Measurements from ENCODE around the gene DBF4. TPM values are rescaled to one million over a fixed set of nuclear protein-coding genes. Genes with fewer than 3 reads are reported as not detected.

The DBF4 gene
- total and polyA plus RNA-seq, 2 of the 13 experiments (the other 11 are each of a cell fraction or from before 2014, with no cell fraction given): 5.0 to 64.4 TPM

GRCh38 chr7:87933953-87934698 lies 57.8 kb downstream of the DBF4 start, which contains the start of gene ADAM22 (continued):
- no peak for TF ChIP-seq HBP1 (CRISPR knock-in tag; IDR thresholded peaks at IDR 0.05; ENCODE audit: low read depth)
- TF ChIP-seq PBX3 (CRISPR knock-in tag; IDR thresholded peaks at IDR 0.05; ENCODE audit: borderline replicate concordance): 0 out of 2 replicates have a peak, but pooled peaks have one; percentile 65
- TF ChIP-seq ZNF512B (CRISPR knock-in tag; IDR thresholded peaks at IDR 0.05; ENCODE audit: borderline replicate concordance): 0 out of 2 replicates have a peak, but pooled peaks have one; percentile 23

- in situ Hi-C loops (cut with HindIII; ENCODE audit: extremely low pct_ligation_motif_present, low pct_unique_long_range_greater_than_20kb): no loop called here
- POLR2A ChIA-PET: no interaction called here
- TF ChIP-seq ZGPAT (CRISPR knock-in tag; IDR thresholded peaks at IDR 0.05): no peak
- no peak for TF ChIP-seq IRF9 (CRISPR knock-in tag; IDR thresholded peaks at IDR 0.05; ENCODE audit: borderline replicate concordance)
- TF ChIP-seq SIN3B (IDR thresholded peaks at IDR 0.05; ENCODE audit: low read length): no peak
- no peak for TF ChIP-seq SNRNP70 (IDR thresholded peaks at IDR 0.05; ENCODE audit: low read depth, low read length)
- TF ChIP-seq HIVEP1 (CRISPR knock-in tag; IDR thresholded peaks at IDR 0.05): peak; percentile 32; the same call in 1 of the 2 replicates
- no peak for TF ChIP-seq TARDBP (CRISPR knock-in tag; IDR thresholded peaks at IDR 0.05)
- no peak for TF ChIP-seq PLRG1 (conservative IDR thresholded peaks at IDR 0.05)
- no peak for TF ChIP-seq BCL6 (CRISPR knock-in tag; IDR thresholded peaks at IDR 0.05)
- TF ChIP-seq ZNF781 (CRISPR knock-in tag; IDR thresholded peaks at IDR 0.05; ENCODE audit: borderline replicate concordance, not compliant biosample characterization): no peak
Observed at GRCh38 chr7:87934699-87935383, 58.5 kb downstream of the DBF4 start.

More at GRCh38 chr7:87934699-87935383, 58.5 kb downstream of the DBF4 start:
- no peaks in the 10 kb centered on the region for H3K9me3 ChIP-seq (ENCODE audit: low read length)
- TSS peak; percentile 54 for BruUV-seq (replicated peaks)
- H2AFZ ChIP-seq (ENCODE audit: low read length): no peak overlapping the region
- H4K20me1 ChIP-seq (ENCODE audit: insufficient read depth, low read length): no peaks in the 10 kb centered on the region
- ATAC-seq (peak; percentile 27), DNase-seq (ENCODE audit: low spot score) (no peak), FAIRE-seq (no peak)
- intact Hi-C loops (cut with micrococcal nuclease; ENCODE audit: unreplicated experiment): loop anchor here (1.0 to 10.0 kb wide), 2 partner anchors 176 to 230 kb away; no protein-coding TSS in a partner anchor
- 18% methylated on average over 43 of the region's 47 CpGs for WGBS (ENCODE audit: low lambda C conversion rate)
- 0 out of 2 replicates have a peak overlapping the region, but pooled peaks have one; percentile 49 for H3K9ac ChIP-seq (ENCODE audit: insufficient read depth, low read depth, low read length)
- peak overlapping the region; percentile 64 to 77 (median 70) for H3K4me3 ChIP-seq (replicated peaks in 1 of 3; ENCODE audit: insufficient read depth in 1 of 3, low read depth in 2 of 3, low read length in 3 of 3)
- H3K27ac ChIP-seq (ENCODE audit: extremely low read length, insufficient read depth, low read length): no peak overlapping the region
- H3K27me3 ChIP-seq (ENCODE audit: control insufficient read depth in 1 of 2, insufficient read depth in 2 of 2, low read length in 2 of 2): no peaks in the 10 kb centered on the region; a peak in 1 of 5 replicates
- peak overlapping the region; percentile 81 for H3K4me2 ChIP-seq (ENCODE audit: low read depth, low read length)
- no peaks in the 10 kb centered on the region for H3K36me3 ChIP-seq (replicated peaks in 1 of 2; ENCODE audit: control insufficient read depth in 1 of 2, insufficient read depth in 2 of 2, low read length in 2 of 2)
- H3K4me1 ChIP-seq (ENCODE audit: insufficient read depth, low read length): peaks cover 30% of the 10 kb centered on the region
- CTCF ChIA-PET (ENCODE audit: low intra/inter-chr PET ratio, low total read pairs): no interaction called here
- no peaks in the 10 kb centered on the region for H3K79me2 ChIP-seq (ENCODE audit: insufficient read depth, low read length)
